ENCODE data around the gene HOOK2. TPM values are rescaled to one million over a fixed set of nuclear protein-coding genes. Genes with fewer than 3 reads are reported as not detected.

HOOK2 gene
- total and polyA plus RNA-seq, 2 of the 8 experiments (the other 6 are each of a cell fraction or from before 2014, with no cell fraction given), result 23.8 to 63.2 TPM

DNA sequence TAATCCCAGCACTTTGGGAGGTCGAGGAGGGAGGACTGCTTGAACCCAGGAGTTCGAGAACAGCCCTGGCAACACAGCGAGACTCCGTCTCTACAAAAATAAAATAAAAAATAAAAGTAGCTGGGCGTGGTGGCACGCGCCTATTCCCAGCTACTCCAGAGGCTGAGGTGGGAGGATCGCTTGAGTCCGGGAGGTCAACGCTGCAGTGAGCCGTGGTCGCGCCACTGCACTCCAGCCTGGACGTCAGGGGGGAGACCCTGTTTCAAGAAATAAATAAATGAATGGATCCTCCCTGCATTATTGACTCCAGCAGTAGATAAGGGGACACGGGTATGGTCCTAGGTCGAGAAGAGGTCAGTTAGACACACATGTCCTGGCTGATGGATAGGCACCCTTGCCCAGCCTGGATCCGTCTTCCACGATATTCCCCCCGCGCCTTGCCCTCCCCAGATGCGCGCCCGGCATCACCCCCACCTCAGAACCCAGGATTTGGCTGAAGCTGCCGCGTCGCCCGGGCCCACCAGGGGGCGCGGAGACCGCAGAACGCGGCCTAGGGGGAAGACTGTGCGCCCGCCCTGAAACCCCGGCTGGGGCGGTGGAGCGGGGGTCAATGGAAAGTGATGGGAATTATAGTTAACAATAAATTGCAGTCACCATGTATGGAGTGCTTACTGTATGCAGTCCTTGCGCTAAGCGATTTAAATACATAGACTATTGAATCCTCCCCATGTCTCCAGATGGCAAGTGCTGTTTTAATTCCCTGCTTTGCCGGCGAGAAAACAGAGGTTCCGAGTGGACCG is 2.1 kb upstream of the HOOK2 start:
- Histone ChIP-seq H2BK120ac (replicated peaks; ENCODE audit: low read depth, low read length) (no peak overlapping the region), H3K9me3 (ENCODE audit: insufficient read depth in 2 of 2, low read depth in 1 of 2, low read length in 1 of 2) (no peaks in the 10 kb centered on the region), H3K4me2 (ENCODE audit: insufficient read depth in 1 of 2, low read depth in 2 of 2, low read length in 2 of 2) (peak overlapping the region; percentile 93 to 94), H4K5ac (ENCODE audit: insufficient read length, low read depth, low read length) (peak overlapping the region; percentile 29), H3K23ac (ENCODE audit: insufficient read length) (no peak overlapping the region), H4K20me1 (replicated peaks in 1 of 2; ENCODE audit: control insufficient read depth in 1 of 2, insufficient read depth in 2 of 2, low read length in 2 of 2) (no peaks in the 10 kb centered on the region), H3K9ac (replicated peaks in 1 of 4; ENCODE audit: extremely low read depth in 1 of 4, low read depth in 3 of 4, low read length in 3 of 4) (no peak overlapping the region), H2AK5ac (ENCODE audit: low read depth, low read length) (no peak overlapping the region), H4K91ac (replicated peaks; ENCODE audit: insufficient read length, low read length) (no peak overlapping the region), H3K27ac (ENCODE audit: low read depth, low read length) (no peak overlapping the region), H3K4ac (replicated peaks; ENCODE audit: insufficient read length, low read depth, low read length) (peak overlapping the region; percentile 87), H2AFZ (ENCODE audit: low read length) (no peak overlapping the region; the same call in 1 of the 2 replicates), H3K4me3 (ENCODE audit: extremely low read depth in 1 of 4, insufficient read depth in 2 of 4, low read depth in 3 of 4, low read length in 4 of 4) (peak overlapping the region; percentile 40 to 69 (median 62)), H2BK5ac (ENCODE audit: low read depth, low read length) (peak overlapping the region; percentile 85; the same call in 1 of the 2 replicates), H2BK12ac (ENCODE audit: low read depth, low read length) (no peak overlapping the region), H3K79me2 (ENCODE audit: control insufficient read depth in 1 of 2, insufficient read depth in 2 of 2, low read length in 2 of 2) (no peaks in the 10 kb centered on the region), H3K18ac (ENCODE audit: extremely low read depth, low read length) (peak overlapping the region; percentile 92), H3K56ac (replicated peaks; ENCODE audit: insufficient read length, low read depth, low read length) (no peak overlapping the region), H3K14ac (ENCODE audit: insufficient read length) (no peak overlapping the region), H3K23me2 (ENCODE audit: low read depth, low read length) (peaks cover 22% of the 10 kb centered on the region; the same call in 1 of the 2 replicates), H2BK20ac (ENCODE audit: low read length) (no peak overlapping the region), H3K79me1 (ENCODE audit: low read depth, low read length) (no peaks in the 10 kb centered on the region), H2BK15ac (ENCODE audit: low read length) (no peak overlapping the region), H3K4me1 (replicated peaks in 1 of 4; ENCODE audit: control insufficient read depth in 3 of 4, insufficient read depth in 4 of 4, low read length in 3 of 4) (peaks cover 0 to 22% (median 17%) of the 10 kb centered on the region in 4 experiments; a peak in 6 of 7 replicates), H3K36me3 (ENCODE audit: control insufficient read depth in 2 of 4, insufficient read depth in 4 of 4, low read length in 3 of 4) (no peaks in the 10 kb centered on the region; a peak in 1 of 8 replicates), H4K8ac (ENCODE audit: extremely low read depth, insufficient read depth, low read length) (peak overlapping the region; percentile 37; the same call in 1 of the 2 replicates), H3K27me3 (replicated peaks in 1 of 4; ENCODE audit: control insufficient read depth in 3 of 4, extremely low read depth in 1 of 4, insufficient read depth in 3 of 4, low read length in 3 of 4) (no peaks in the 10 kb centered on the region)
- ChIA-PET POLR2A (ENCODE audit: partially characterized antibody) (interaction anchor here (0.9 to 16.6 kb wide), 14 partner anchors 8 to 114 kb away, joined by 3 to 317 read pairs (median 4); partner anchors contain the start of genes GCDH, GET3, JUNB and PRDX2), CTCF (ENCODE audit: partially characterized antibody) (interaction anchor here (0.7 to 11.2 kb wide), 22 partner anchors 10 to 88 kb away, joined by 3 to 277 read pairs (median 4); partner anchors contain the start of genes GET3, JUNB, RNASEH2A and THSD8)
- DNase-seq (ENCODE audit: low read depth in 1 of 2, low spot score in 2 of 2) (peak in 1 of 2 experiments; percentile 95), FAIRE-seq (no peak)
- WGBS, 2 experiments (ENCODE audit: extremely low coverage in 1 of 2, insufficient coverage in 1 of 2, insufficient read length in 1 of 2, insufficient replicate concordance in 2 of 2, low coverage in 1 of 2, low lambda C conversion rate in 2 of 2, missing lambda C conversion rate in 1 of 2), result 15% methylated on average over 40 of the region's 43 CpGs; no CpG with 5 or more reads in 1 of the 2 experiments
- no peak for TF ChIP-seq ASH2L (IDR thresholded peaks at IDR 0.05; ENCODE audit: low read length)
